HL-60 (cell line): ENCODE data around the gene PLCL2.

Experiments
- DNase-seq, 2 experiments: peaks; one replicate each; pipeline ENCODE4 v3.0.0-alpha.2; 2010 to 2020; ENCODE audit warnings: low read depth in 1 of 2, low spot score in 1 of 2
- H3K27ac ChIP-seq: fragments of 250-450 bp; sonication (Bioruptor Pico); replicated peaks from 2 replicates; pipeline ENCODE4 v1.5.1; 2020; ENCODE audit warnings: mild to moderate bottlenecking, moderate library complexity
- H3K27me3 ChIP-seq: fragments of 250-450 bp; sonication (Bioruptor Pico); 2 replicates; pipeline ENCODE4 v1.5.1; 2021; ENCODE audit warnings: mild to moderate bottlenecking, moderate library complexity; ENCODE audit not compliant: insufficient read depth, poor library complexity, severe bottlenecking
- H3K4me3 ChIP-seq: replicated peaks from 2 replicates; pipeline ENCODE4 v1.5.1; 2011; ENCODE audit warnings: mild to moderate bottlenecking, control low read depth, low read length; ENCODE audit not compliant: insufficient read depth
- CTCF ChIP-seq: IDR thresholded peaks from one replicate; pipeline ENCODE4 v1.5.1; 2011; ENCODE audit warnings: low read length, control low read depth, inconsistent platforms; ENCODE audit not compliant: insufficient read depth
- GABPA ChIP-seq: IDR thresholded peaks from 2 replicates; pipeline ENCODE4 v1.6.1; 2012; ENCODE audit warnings: low read depth
- POLR2AphosphoS5 ChIP-seq: IDR thresholded peaks from 2 replicates; pipeline ENCODE4 v1.6.1; 2012; ENCODE audit warnings: low read depth
- REST ChIP-seq: IDR thresholded peaks from 2 replicates; pipeline ENCODE4 v1.6.1; 2012; ENCODE audit warnings: low read depth; ENCODE audit not compliant: insufficient replicate concordance
- SPI1 ChIP-seq: IDR thresholded peaks from 2 replicates; pipeline ENCODE4 v1.6.1; 2012; ENCODE audit warnings: low read depth, mild to moderate bottlenecking, borderline replicate concordance

PLCL2 gene

GRCh38 chr3:17077606-17078005 lies 192.9 kb downstream of the PLCL2 start:
- TF ChIP-seq SPI1: no peak
- TF ChIP-seq REST: no peak
- no peak for TF ChIP-seq CTCF
- TF ChIP-seq GABPA: no peak
- no peak for TF ChIP-seq POLR2AphosphoS5
- DNase-seq: no peak
- H3K27me3 ChIP-seq: no peaks in the 10 kb centered on the region
- no peak overlapping the region for H3K27ac ChIP-seq
- no peak overlapping the region for H3K4me3 ChIP-seq

GRCh38 chr3:17078926-17079465 lies 194.2 kb downstream of the PLCL2 start:
- H3K4me3 ChIP-seq: no peak overlapping the region
- H3K27me3 ChIP-seq: no peaks in the 10 kb centered on the region
- DNase-seq: no peak
- no peak overlapping the region for H3K27ac ChIP-seq
- TF ChIP-seq CTCF (no peak), GABPA (no peak), SPI1 (no peak), POLR2AphosphoS5 (no peak), REST (no peak)

GRCh38 chr3:17079933-17080332 lies 195.2 kb downstream of the PLCL2 start:
- no peak overlapping the region for H3K4me3 ChIP-seq
- no peaks in the 10 kb centered on the region for H3K27me3 ChIP-seq
- TF ChIP-seq GABPA: no peak
- no peak for TF ChIP-seq SPI1
- TF ChIP-seq REST: no peak
- TF ChIP-seq CTCF: no peak
- no peak for TF ChIP-seq POLR2AphosphoS5
- DNase-seq: no peak
- no peak overlapping the region for H3K27ac ChIP-seq
